ENCODE measurements around the gene PAK1.

PAK1 gene

GRCh38 chr11:77283101-77283500 is 190.8 kb downstream of the PAK1 start:
- no peak for TF ChIP-seq POLR2A (IDR thresholded peaks at IDR 0.05; ENCODE audit: low read depth, low read length)
- TF ChIP-seq POU2F2 (IDR thresholded peaks at IDR 0.05; ENCODE audit: low read depth, low read length) = no peak
- no peak for TF ChIP-seq POLR2AphosphoS5 (IDR thresholded peaks at IDR 0.05; ENCODE audit: low read depth, low read length)
- no peak for TF ChIP-seq PAX5 (IDR thresholded peaks at IDR 0.05; ENCODE audit: insufficient read depth, low read length, severe bottlenecking)
- no peak for TF ChIP-seq TAF1 (IDR thresholded peaks at IDR 0.05; ENCODE audit: low read depth, low read length)
- no peak for TF ChIP-seq SPI1 (IDR thresholded peaks at IDR 0.05; ENCODE audit: low read depth, low read length)
- FAIRE-seq = no peak

DNA sequence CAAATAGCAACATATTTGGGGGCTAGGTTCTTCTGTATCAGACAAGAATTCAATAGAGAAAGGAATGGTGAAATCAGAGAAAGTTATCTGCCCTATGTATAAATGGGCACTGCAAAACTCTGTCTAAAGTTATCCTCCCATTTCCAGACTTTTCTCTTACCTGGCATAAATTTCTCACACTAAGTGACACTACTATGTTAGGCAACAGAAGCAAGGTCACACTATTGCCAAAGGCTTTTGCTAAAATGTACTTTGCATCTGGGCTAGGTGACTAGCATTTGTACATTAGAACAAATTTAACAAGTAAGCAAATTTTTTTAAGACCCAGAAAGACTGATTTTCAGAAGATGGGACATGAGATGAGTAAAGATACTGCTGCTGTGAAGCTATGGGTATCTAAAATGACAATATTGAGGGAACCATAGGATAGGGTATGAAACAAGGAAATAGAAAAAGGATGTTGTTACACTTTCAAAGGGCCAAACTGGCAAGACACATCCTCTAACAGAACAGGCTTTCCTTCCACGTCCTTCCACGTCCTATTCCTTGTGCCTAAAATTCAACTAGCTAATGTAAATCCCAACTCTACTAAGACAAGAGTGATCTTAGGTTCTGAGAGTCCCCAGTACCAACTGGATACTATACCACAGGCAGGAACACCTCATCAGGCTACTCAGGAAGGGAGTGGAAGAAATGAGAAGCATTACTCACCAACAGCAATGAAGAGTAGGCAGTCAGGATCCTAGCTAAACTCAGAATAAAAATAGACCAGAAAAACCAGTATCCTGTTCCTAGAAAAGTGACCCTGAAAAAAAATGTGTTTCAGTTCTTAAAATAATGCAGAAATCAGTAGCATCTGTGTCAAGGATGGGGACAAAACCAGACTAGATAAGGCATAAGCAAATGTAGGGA is 195.0 kb downstream of the PAK1 start:
- no peak for FAIRE-seq
- no peak for TF ChIP-seq POLR2AphosphoS5 (IDR thresholded peaks at IDR 0.05; ENCODE audit: low read depth, low read length)
- TF ChIP-seq PAX5 (IDR thresholded peaks at IDR 0.05; ENCODE audit: insufficient read depth, low read length, severe bottlenecking) = no peak
- no peak for TF ChIP-seq SPI1 (IDR thresholded peaks at IDR 0.05; ENCODE audit: low read depth, low read length)
- no peak for TF ChIP-seq POU2F2 (IDR thresholded peaks at IDR 0.05; ENCODE audit: low read depth, low read length)
- TF ChIP-seq POLR2A (IDR thresholded peaks at IDR 0.05; ENCODE audit: low read depth, low read length) = no peak
- no peak for TF ChIP-seq TAF1 (IDR thresholded peaks at IDR 0.05; ENCODE audit: low read depth, low read length)
- no peak for DNase-seq (ENCODE audit: insufficient read length, low spot score)

More at GRCh38 chr11:77283101-77283500, 190.8 kb downstream of the PAK1 start:
- no peak for DNase-seq (ENCODE audit: insufficient read length, low spot score)

DNA sequence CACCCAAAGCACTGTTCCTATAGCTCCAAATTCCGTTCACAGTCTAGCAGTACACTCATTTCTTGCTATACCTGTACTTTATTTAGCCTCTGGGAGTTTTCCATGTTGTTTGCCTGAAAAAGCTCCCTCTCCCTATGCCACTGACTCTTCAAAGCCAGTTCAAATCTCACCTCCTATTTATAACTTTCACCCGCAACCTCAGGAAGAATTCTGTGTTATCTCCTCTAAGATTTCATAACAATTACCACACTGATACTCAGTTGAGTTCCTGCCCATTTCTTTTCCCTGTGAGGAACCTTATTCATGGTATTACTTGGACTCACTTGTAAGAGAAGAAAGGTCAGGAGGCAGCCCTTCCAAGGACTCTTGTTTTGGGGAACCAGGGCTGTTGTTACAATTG is 197.6 kb downstream of the PAK1 start:
- TF ChIP-seq POLR2AphosphoS5 (IDR thresholded peaks at IDR 0.05; ENCODE audit: low read depth, low read length) = no peak
- TF ChIP-seq PAX5 (IDR thresholded peaks at IDR 0.05; ENCODE audit: insufficient read depth, low read length, severe bottlenecking) = no peak
- TF ChIP-seq SPI1 (IDR thresholded peaks at IDR 0.05; ENCODE audit: low read depth, low read length) = no peak
- no peak for TF ChIP-seq TAF1 (IDR thresholded peaks at IDR 0.05; ENCODE audit: low read depth, low read length)
- no peak for TF ChIP-seq POLR2A (IDR thresholded peaks at IDR 0.05; ENCODE audit: low read depth, low read length)
- TF ChIP-seq POU2F2 (IDR thresholded peaks at IDR 0.05; ENCODE audit: low read depth, low read length) = no peak
- FAIRE-seq (no peak), DNase-seq (ENCODE audit: insufficient read length, low spot score) (no peak)
